WERI-Rb-1 (cell line): Measurements from ENCODE around the gene LMNA.
A peak's percentile ranks its signal among the peaks of the same experiment; 100 is the strongest.

Experiments
- DNase-seq: peaks from one replicate; pipeline ENCODE4 v3.0.0-alpha.2; 2020
- H3K27ac ChIP-seq: fragments of 250-450 bp; sonication (Bioruptor Pico); 2 replicates; pipeline ENCODE4 v1.5.1; 2020; ENCODE audit warnings: mild to moderate bottlenecking, moderate library complexity
- H3K27me3 ChIP-seq: fragments of 250-450 bp; sonication (Bioruptor Pico); 2 replicates; pipeline ENCODE4 v1.5.1; 2021; ENCODE audit warnings: mild to moderate bottlenecking, low read depth, moderate library complexity; ENCODE audit not compliant: insufficient read depth, severe bottlenecking
- H3K36me3 ChIP-seq: fragments of 250-450 bp; sonication (Bioruptor Pico); 2 replicates; pipeline ENCODE4 v1.5.1; 2020; ENCODE audit warnings: mild to moderate bottlenecking, moderate library complexity
- H3K4me3 ChIP-seq: 2 replicates; pipeline ENCODE4 v1.5.1; 2011; ENCODE audit warnings: low read depth, mild to moderate bottlenecking, control low read depth, low read length
- H3K9me3 ChIP-seq: fragments of 250-450 bp; sonication (Bioruptor Pico); 2 replicates; pipeline ENCODE4 v1.5.1; 2021; ENCODE audit warnings: mild to moderate bottlenecking, moderate library complexity; ENCODE audit not compliant: severe bottlenecking
- TF ChIP-seq, protein P1 (sequence below): IDR thresholded peaks from 2 replicates; pipeline ENCODE4 v1.5.1; 2011; ENCODE audit warnings: low read depth, mild to moderate bottlenecking, control low read depth, inconsistent platforms, low read length

Gene LMNA

DNA sequence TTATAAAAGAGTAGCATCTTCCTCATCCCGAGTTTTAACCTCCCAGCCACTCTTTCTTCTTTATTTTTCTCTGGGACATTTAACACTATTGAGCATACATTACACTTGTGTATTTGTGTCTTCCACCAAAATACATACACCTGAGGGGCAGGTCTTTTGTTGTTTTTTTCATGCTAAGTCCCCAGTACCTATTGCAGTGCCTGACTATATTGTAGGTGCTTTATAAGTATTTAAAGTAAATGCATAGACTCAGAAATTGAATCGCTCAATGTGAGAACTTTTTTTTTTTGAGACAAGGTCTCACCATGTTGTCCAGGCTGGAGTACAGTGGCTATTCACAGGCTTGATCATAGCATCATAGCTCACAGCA lies 31.1 kb downstream of the LMNA start:
- H3K27me3 ChIP-seq = no peaks in the 10 kb centered on the region
- H3K36me3 ChIP-seq = no peaks in the 10 kb centered on the region
- H3K4me3 ChIP-seq = no peak overlapping the region
- no peak overlapping the region for H3K27ac ChIP-seq
- no peak for DNase-seq
- TF ChIP-seq, protein P1, sequence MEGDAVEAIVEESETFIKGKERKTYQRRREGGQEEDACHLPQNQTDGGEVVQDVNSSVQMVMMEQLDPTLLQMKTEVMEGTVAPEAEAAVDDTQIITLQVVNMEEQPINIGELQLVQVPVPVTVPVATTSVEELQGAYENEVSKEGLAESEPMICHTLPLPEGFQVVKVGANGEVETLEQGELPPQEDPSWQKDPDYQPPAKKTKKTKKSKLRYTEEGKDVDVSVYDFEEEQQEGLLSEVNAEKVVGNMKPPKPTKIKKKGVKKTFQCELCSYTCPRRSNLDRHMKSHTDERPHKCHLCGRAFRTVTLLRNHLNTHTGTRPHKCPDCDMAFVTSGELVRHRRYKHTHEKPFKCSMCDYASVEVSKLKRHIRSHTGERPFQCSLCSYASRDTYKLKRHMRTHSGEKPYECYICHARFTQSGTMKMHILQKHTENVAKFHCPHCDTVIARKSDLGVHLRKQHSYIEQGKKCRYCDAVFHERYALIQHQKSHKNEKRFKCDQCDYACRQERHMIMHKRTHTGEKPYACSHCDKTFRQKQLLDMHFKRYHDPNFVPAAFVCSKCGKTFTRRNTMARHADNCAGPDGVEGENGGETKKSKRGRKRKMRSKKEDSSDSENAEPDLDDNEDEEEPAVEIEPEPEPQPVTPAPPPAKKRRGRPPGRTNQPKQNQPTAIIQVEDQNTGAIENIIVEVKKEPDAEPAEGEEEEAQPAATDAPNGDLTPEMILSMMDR = no peak
- no peaks in the 10 kb centered on the region for H3K9me3 ChIP-seq

DNA sequence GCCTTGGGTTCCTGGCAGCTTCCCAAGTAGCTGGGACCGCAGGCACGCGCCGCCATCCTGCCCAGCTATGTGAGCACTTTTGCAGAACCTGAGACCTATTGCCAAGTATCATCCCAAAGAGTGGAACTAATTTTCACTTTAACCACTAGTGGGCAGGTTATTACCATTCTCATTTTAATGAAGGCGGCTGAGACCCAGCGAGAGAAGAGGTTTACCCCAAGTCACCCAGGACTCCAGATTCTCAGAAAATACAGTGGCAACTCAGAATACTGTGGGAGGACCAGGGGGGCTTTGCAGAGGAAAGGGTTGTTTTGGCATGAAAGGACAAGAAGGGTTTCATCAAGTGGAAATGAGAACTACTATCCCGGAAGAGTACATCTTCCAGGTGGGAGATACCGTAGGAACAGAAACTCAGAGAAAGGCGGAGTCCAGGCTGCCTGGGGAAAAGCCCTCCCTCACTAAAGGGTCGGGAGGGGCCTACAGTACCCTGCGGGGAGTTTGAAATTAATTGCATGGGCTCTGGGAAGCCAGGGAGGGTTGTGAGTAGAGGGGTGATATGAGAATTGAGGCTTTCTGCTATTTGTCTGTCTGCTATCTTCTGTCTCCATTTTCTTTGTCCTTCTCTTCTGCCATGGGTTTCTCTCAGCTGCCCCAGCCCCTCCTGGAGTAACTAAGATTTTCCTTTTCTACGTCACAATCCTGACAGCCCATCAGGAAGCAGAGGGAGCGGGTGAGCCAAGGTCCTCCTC lies 31.7 kb downstream of the LMNA start:
- Histone ChIP-seq H3K36me3 (no peaks in the 10 kb centered on the region), H3K27me3 (no peaks in the 10 kb centered on the region), H3K27ac (peak overlapping the region; percentile 45), H3K4me3 (peak overlapping the region; percentile 36), H3K9me3 (no peaks in the 10 kb centered on the region)
- TF ChIP-seq, protein P1 = peak; percentile 88
- DNase-seq = peak; percentile 70

DNA sequence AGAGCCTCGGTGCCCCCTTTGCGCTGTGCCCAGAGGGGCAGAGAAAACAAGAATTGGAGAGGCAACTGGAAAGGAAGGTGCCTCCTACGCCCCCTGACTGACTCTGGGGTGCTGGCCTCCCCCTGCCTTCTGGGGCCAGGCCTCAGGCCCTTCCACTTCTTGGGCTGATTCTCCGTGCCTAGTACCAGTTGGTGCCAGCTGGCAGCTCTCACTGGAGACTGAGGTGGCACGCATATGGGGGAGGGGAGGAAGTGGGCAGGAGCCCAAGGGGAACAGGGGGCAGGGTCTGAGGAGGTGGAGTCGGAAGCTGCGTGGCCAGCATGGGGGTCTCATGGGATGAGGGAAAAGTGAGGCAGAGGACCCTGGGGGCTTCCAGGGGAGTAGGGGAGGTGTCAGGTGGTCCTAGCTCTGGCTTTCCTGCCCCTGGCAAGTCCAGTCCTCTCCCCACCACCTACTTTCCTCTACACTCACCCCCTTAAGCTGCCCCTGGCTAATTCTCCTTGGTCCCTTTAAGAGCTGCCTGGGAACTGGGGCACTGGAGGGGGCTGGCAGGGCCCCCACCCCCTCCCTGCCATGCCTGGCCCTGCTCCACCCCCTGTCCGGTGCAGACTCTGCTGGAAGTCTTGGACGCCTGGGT lies 32.4 kb downstream of the LMNA start:
- TF ChIP-seq, protein P1 = no peak
- Histone ChIP-seq H3K9me3 (no peaks in the 10 kb centered on the region), H3K36me3 (no peaks in the 10 kb centered on the region), H3K27me3 (no peaks in the 10 kb centered on the region), H3K27ac (peak overlapping the region; percentile 45), H3K4me3 (no peak overlapping the region)
- DNase-seq = no peak

DNA sequence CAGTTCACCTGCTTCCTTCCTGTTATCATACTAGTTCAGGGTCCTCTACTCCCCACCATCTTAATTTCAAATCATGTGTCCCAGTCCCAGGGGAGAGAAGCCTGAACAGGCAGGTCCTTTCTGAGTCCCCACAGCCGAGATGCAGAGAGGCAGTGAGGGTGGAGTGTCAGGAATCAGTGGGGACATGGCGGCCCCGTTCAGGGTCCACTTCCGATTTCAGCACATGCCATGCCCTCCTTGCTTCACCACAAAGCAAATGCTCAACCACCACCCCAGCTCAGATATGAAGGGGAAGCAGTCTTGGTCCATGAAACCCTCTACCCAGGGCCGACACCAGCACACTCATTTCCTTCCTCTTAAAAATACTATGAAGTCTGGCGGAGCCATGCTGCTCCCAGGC lies 33.7 kb downstream of the LMNA start:
- Histone ChIP-seq H3K27ac (no peak overlapping the region), H3K27me3 (no peaks in the 10 kb centered on the region), H3K4me3 (no peak overlapping the region), H3K36me3 (no peaks in the 10 kb centered on the region), H3K9me3 (no peaks in the 10 kb centered on the region)
- TF ChIP-seq, protein P1 = no peak
- no peak for DNase-seq

DNA sequence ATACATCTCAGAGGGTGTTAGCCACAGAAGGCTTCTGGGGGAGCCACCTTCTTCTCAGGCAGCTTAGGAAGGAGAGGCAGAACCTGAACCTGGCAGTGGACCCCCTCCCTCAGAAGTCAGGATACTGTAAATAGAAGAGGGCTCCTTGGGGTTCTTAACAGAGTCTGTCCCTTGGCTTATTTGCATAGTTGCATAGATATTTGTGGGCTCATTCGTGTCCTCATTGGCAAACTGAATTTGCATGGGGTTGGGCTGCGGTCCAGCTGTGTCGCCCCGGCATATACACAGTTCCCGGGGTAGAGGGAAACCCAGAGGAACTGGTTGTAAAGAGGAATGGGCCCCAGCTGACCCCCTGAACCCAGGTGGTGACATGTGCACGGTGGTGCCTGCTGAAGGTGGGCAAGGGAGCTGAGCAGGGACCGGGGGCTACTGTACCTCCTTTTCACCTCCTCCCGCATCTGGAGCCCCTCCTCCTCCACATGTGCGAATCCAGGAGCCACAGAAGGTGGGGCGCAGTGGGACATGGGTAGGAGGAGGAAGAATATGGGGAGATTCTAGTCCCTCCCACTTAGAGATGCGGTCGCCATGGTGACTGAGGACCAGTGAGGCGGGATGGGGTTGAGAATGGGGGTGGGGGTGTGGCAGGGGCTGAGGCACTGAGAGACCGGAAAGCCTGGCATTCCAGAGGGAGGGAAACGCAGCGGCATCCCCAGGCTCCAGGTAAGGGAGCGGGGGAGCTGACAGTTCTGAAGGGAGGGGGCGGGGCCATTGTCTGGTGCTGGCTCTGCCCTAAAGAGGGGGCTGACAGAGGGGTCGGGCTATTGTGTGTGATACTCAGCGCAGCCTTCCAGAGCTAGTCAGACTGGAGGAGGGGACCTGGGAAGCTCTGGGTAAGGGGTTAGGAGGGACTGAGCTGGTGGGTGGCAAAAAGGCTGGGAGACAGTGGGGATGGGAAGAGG lies 35.1 kb downstream of the LMNA start:
- DNase-seq = no peak
- Histone ChIP-seq H3K36me3 (no peaks in the 10 kb centered on the region), H3K4me3 (no peak overlapping the region), H3K27ac (no peak overlapping the region), H3K27me3 (no peaks in the 10 kb centered on the region), H3K9me3 (no peaks in the 10 kb centered on the region)
- TF ChIP-seq, protein P1 = no peak
